Stimulated activated memory B cell treated with anti-CD40 and anti-IgM and Interleukin-4, amounts not matched to agents 10 μg/mL and 1 μg/mL and 100 μg/mL, for 72 hours (primary cell): ENCODE data around the gene UPK3B.
"Not testable (repeated sequence)": the region's sequence is repeated elsewhere in the genome, so short reads cannot be mapped to it uniquely, and the experiment has no call there.

Experiments
- ATAC-seq: fragments of 150-1000 bp; cut with Tn5 transposase; 2 replicates; pipeline ENCODE4 v1.10.0; 2021
- H3K27ac Mint-ChIP-seq: one replicate; pipeline ENCODE4 v1.8.0; 2022; ENCODE audit warnings: mild to moderate bottlenecking, mixed read lengths
- H3K27me3 Mint-ChIP-seq: one replicate; pipeline ENCODE4 v1.8.0; 2022; ENCODE audit warnings: mixed read lengths
- H3K36me3 Mint-ChIP-seq: one replicate; pipeline ENCODE4 v1.8.0; 2022; ENCODE audit warnings: mixed read lengths
- H3K4me1 Mint-ChIP-seq: one replicate; pipeline ENCODE4 v1.8.0; 2022; ENCODE audit warnings: mixed read lengths
- H3K4me3 Mint-ChIP-seq: one replicate; pipeline ENCODE4 v1.8.0; 2022; ENCODE audit warnings: mild to moderate bottlenecking, moderate library complexity, mixed read lengths
- H3K9me3 Mint-ChIP-seq: one replicate; pipeline ENCODE4 v1.8.0; 2022; ENCODE audit warnings: mixed read lengths

UPK3B gene

GRCh38 chr7:76509931-76510877, at the start of gene UPK3B:
UPK3B (plus strand) TSS chr7:76510552; CDS start chr7:76510653, 101 bp downstream.
- peak; percentile 7 for ATAC-seq
- H3K4me3 Mint-ChIP-seq = no peak within 1 kb of the TSS
- no peak within 1 kb of the TSS for H3K27ac Mint-ChIP-seq
- peaks cover 3% of the 10 kb centered on the region for H3K9me3 Mint-ChIP-seq
- no peaks in the 10 kb centered on the region for H3K4me1 Mint-ChIP-seq
- H3K36me3 Mint-ChIP-seq = peaks cover 5% of the 10 kb centered on the region
- H3K27me3 Mint-ChIP-seq = no peaks in the 10 kb centered on the region

GRCh38 chr7:76460767-76461166, 49.6 kb upstream of the UPK3B start:
- H3K27ac Mint-ChIP-seq, H3K9me3 Mint-ChIP-seq, ATAC-seq, H3K4me3 Mint-ChIP-seq, H3K36me3 Mint-ChIP-seq, H3K27me3 Mint-ChIP-seq: not testable (repeated sequence)
- peaks cover 15% of the 10 kb centered on the region for H3K4me1 Mint-ChIP-seq

GRCh38 chr7:76461464-76462101, 48.8 kb upstream of the UPK3B start, which contains the start of gene DTX2:
DTX2 (plus strand) TSS chr7:76461709; CDS start chr7:76480510, 18,801 bp downstream.
- not testable (repeated sequence) for H3K27ac Mint-ChIP-seq, H3K36me3 Mint-ChIP-seq, H3K9me3 Mint-ChIP-seq, H3K27me3 Mint-ChIP-seq
- ATAC-seq = peak; percentile 98
- Mint-ChIP-seq H3K4me1 (peaks cover 15% of the 10 kb centered on the region), H3K4me3 (peak within 1 kb of the TSS; percentile 85)

GRCh38 chr7:76462271-76462882, 48.0 kb upstream of the UPK3B start:
- not testable (repeated sequence) for H3K4me3 Mint-ChIP-seq, H3K27ac Mint-ChIP-seq, H3K27me3 Mint-ChIP-seq, H3K9me3 Mint-ChIP-seq, H3K36me3 Mint-ChIP-seq
- ATAC-seq = peak; percentile 52
- H3K4me1 Mint-ChIP-seq = peaks cover 15% of the 10 kb centered on the region

- H3K36me3 Mint-ChIP-seq, H3K9me3 Mint-ChIP-seq, H3K27ac Mint-ChIP-seq, H3K27me3 Mint-ChIP-seq, ATAC-seq: not testable (repeated sequence)
- Mint-ChIP-seq H3K4me1 (peaks cover 20% of the 10 kb centered on the region), H3K4me3 (peak overlapping the region; percentile 21)
Measured at GRCh38 chr7:76464959-76465358, 45.4 kb upstream of the UPK3B start.

GRCh38 chr7:76465950-76466349, 44.4 kb upstream of the UPK3B start:
- not testable (repeated sequence) for ATAC-seq, H3K9me3 Mint-ChIP-seq, H3K27ac Mint-ChIP-seq, H3K27me3 Mint-ChIP-seq, H3K36me3 Mint-ChIP-seq, H3K4me3 Mint-ChIP-seq
- H3K4me1 Mint-ChIP-seq = peaks cover 20% of the 10 kb centered on the region

- not testable (repeated sequence) for H3K27ac Mint-ChIP-seq, ATAC-seq
Measured at GRCh38 chr7:76467743-76468404, 42.5 kb upstream of the UPK3B start.

GRCh38 chr7:76471556-76472221, 38.7 kb upstream of the UPK3B start:
- H3K4me3 Mint-ChIP-seq, H3K36me3 Mint-ChIP-seq, H3K27me3 Mint-ChIP-seq, H3K4me1 Mint-ChIP-seq, H3K9me3 Mint-ChIP-seq, H3K27ac Mint-ChIP-seq: not testable (repeated sequence)
- peak; percentile 62 for ATAC-seq

More at GRCh38 chr7:76467743-76468404, 42.5 kb upstream of the UPK3B start:
- H3K36me3 Mint-ChIP-seq, H3K27me3 Mint-ChIP-seq, H3K9me3 Mint-ChIP-seq, H3K4me3 Mint-ChIP-seq: not testable (repeated sequence)
- peaks cover 20% of the 10 kb centered on the region for H3K4me1 Mint-ChIP-seq

- not testable (repeated sequence) for H3K36me3 Mint-ChIP-seq, H3K4me3 Mint-ChIP-seq, H3K27ac Mint-ChIP-seq, ATAC-seq, H3K9me3 Mint-ChIP-seq, H3K4me1 Mint-ChIP-seq, H3K27me3 Mint-ChIP-seq
Measured at GRCh38 chr7:76473097-76473496, 37.3 kb upstream of the UPK3B start.

GRCh38 chr7:76476280-76476679, 34.1 kb upstream of the UPK3B start:
- not testable (repeated sequence) for H3K4me3 Mint-ChIP-seq, H3K36me3 Mint-ChIP-seq, H3K27me3 Mint-ChIP-seq, H3K4me1 Mint-ChIP-seq, H3K9me3 Mint-ChIP-seq, ATAC-seq, H3K27ac Mint-ChIP-seq

GRCh38 chr7:76476742-76477474, 33.4 kb upstream of the UPK3B start:
- not testable (repeated sequence) for H3K27me3 Mint-ChIP-seq, H3K4me3 Mint-ChIP-seq, H3K27ac Mint-ChIP-seq, H3K36me3 Mint-ChIP-seq, H3K9me3 Mint-ChIP-seq, H3K4me1 Mint-ChIP-seq, ATAC-seq

- not testable (repeated sequence) for H3K9me3 Mint-ChIP-seq, H3K27ac Mint-ChIP-seq, H3K4me3 Mint-ChIP-seq, H3K4me1 Mint-ChIP-seq, H3K27me3 Mint-ChIP-seq, ATAC-seq
- H3K36me3 Mint-ChIP-seq = peaks cover 24% of the 10 kb centered on the region
Measured at GRCh38 chr7:76479628-76480027, 30.7 kb upstream of the UPK3B start.

GRCh38 chr7:76480403-76481253, 29.7 kb upstream of the UPK3B start:
- H3K27ac Mint-ChIP-seq, H3K4me3 Mint-ChIP-seq, H3K9me3 Mint-ChIP-seq, H3K27me3 Mint-ChIP-seq, H3K4me1 Mint-ChIP-seq, ATAC-seq: not testable (repeated sequence)
- peaks cover 24% of the 10 kb centered on the region for H3K36me3 Mint-ChIP-seq
